G401.6 (cell line): ENCODE data around the gene NME4.
A peak's percentile ranks its signal among the peaks of the same experiment; 100 is the strongest.

Experiments
- FAIRE-seq: peaks from 2 replicates; lab custom pipeline; 2012; peaks lifted over from hg19 to GRCh38; lab: Jason Lieb, UNC

The NME4 gene

DNA sequence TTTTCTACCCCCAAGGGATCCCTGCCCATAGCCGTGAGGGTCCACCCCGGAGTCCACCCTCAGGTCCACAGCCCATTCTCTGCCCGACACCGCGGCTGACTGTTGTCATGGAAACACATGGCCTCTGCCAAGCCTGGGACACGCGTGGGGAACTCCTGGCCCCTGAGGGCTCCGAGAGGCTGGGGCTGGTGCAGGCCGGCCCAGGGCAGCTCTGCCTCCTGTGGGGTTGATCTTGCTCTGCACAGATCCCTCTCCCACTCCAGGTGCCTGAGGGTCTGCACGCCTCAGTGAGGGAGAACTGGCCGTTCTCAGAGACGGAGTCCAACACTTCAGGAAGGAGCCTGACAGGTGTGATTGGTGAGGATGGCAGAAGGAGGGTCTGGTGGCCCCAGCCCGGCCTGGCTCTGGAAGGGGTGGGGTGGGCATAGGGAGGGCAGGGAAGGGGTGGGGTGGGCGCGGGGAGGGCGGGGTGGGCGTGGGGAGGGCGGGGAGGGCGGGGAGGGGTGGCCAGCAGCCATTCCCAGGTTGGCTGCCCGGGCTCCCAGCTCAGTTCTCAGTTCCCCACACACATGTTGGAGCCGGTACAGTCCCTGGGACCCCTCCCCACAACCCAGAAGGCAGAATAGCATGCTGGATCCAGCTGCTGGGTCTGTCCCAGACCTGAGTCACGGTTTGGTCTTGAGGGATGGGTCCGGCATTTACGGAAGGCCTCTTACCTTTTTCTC lies 33.1 kb upstream of the NME4 start:
- no peak for FAIRE-seq

DNA sequence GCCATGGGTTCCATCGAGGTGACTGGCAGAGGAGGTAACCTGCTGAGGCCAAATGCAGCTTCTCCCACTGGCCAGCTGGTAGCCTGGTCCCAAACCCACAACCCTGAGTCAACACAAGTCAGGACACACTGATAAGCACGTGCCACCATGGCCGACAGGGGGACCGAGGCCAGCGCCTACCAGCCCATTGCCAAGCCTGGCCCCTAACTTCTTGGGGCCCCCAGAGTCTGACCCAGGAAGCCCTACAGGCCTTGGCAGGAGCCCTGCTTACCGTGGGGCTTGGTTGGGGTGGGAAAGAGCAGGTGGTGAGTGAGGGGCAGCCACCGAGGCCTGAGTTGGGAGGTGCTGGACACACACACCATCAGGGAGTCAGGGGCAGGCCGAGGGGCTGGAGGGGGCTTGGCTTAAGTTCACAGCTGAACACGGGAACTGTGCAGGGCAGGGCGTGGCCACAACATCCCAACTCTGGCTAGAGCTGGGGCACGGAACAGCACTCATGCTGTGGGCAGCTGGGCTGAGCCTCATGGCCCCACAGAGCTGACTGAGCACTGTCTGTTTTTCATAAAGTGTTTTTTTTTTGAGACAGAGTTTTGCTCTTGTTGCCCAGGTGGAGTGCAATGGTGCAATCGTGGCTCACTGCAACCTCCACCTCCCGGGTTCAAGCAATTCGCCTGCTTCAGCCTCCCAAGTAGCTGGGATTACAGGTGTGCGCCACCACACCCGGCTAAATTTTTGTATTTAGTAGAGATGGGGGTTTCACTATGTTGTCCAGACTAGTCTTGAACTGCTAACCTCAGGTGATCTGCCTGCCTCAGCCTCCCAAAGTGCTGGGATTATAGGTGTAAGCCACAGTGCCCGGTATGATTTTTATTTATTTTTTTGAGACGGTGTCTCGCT lies 32.2 kb upstream of the NME4 start:
- FAIRE-seq, result no peak

DNA sequence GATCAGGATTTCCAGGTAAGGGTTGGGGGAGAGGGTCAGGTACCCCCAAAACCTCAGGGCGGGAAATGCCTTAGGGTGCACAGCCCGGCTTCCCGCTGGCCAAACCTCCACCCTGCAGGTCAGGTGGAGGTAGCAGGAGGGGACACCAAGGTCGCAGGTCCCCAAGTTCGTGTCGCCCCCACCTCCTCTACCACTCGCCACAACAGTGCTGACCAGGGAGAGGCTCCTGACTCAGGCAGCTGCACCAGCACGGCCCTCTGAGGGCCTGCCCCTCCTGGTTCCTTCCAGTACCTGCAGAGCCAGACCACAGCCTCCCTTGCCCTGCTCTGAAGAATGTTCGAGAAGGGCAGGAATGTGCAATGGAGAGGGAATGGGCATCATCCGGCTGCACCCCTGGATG lies 30.5 kb upstream of the NME4 start:
- FAIRE-seq, result no peak

DNA sequence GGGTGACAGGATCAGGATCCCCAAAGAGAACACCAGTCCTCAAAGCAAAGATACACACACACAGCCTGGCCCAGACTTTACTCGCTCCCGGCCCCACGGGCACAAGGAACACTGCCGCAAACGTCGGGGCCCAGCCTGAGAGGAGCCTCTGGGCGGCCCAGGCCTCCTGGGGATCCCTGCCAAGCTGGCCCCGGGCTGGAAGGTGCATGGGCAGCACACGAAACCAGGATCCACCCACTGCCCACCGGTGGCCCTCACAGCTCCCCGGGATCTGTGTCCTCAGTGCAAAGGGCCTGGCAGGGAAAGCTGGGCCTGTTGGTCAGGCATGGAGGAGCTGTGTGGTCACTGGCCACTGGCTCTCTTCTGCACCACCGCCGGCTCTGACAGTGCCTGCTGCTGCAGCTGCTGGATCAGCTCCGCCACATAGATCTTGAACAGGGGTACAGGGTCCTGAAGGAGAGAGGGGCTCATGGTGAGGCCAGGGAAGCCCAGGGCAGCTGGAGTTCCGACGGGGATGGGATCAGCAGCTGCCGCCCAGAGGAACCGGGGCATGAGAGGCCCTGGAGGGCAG lies 29.6 kb upstream of the NME4 start:
- no peak for FAIRE-seq

DNA sequence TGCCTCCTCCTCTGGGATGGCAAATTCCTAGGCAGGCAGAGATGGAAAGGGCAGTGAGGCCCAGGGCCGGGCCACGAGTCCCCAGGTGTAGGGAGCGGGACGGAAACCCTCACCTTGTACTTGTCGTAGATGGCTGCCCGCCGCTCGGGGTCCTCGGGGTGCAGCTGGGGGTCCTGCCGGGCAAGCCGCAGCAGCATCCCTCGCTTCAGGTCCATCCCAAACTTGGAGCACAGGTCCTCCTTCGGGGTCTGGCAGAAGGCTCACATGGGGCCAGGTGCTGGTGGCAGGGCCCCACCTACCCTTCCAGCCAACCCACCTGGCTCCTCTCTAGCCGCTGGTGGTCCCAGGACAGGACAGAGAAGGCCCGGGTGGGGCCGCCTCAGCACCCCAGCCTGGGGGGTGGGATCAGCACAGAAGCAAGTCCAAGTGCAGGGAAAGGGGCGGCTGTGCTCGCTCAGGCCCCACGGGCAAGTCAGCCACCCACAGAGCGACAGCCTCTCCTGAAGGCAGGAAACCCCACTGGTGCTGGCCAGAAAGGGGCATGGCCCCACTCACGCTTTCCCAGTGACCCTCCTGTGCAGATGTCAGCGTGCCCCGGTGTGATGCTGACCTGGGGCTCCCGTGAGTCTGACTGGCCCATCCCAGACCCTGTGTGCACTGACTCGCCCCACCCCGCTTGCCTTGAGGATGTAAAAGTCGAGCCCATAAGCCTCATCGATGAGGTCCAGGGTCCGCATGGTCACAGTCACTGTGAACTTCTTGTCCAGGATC lies 28.4 kb upstream of the NME4 start:
- no peak for FAIRE-seq

DNA sequence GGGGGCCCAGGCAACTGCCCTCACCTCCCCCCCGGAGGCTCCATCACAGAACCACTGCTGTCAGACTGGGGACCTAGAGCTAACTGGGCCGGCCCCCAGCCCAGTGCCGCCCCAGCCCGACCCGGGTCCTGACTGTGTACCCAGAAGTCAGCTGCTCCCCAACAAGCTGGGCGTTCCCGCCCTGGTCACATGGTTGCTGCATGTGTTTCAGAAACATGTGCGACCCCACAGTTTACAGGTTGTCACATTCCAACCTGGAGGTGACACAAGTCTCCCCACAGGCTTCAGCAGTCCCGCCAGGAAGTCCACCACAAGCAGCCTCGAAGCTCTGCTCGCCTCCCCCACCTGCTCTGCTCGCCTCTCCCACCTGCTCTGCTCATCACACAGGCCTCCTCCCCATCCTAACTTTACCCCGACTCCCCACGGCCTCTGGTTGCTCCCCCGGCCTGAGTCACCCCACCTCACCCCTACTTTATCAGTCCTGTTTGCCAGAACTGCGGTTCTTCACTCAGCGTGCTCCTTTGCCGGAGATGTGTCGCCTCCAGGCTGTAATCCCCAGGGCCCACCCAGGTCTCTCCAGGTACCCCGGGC lies 27.6 kb upstream of the NME4 start:
- FAIRE-seq, result no peak

DNA sequence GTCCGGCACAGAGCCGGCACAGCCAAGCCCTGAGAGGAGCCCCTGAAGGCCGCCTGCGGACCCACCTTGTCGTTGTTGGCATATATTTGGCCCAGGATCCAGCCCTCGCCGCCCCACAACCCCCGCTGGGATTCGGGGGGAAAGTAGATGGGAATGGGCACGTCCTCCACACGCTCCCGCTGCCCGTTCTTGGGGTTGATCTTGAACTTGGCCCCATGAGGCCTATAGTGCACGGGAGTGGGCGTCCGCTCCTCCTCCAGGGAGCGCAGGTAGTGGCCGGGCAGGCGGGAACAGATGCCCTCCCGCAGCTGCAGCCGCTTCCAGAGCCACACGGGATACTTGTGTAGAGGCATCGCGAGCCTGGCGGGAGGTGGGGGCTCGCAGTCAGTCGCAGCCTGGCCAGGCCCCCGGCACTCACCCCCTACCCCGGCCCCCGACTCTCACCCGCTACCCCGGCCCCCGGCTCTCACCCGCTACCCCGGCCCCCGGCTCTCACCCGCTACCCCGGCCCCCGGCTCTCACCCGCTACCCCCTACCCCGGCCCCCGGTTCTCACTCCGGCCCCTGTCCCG lies 27.0 kb upstream of the NME4 start:
- no peak for FAIRE-seq

DNA sequence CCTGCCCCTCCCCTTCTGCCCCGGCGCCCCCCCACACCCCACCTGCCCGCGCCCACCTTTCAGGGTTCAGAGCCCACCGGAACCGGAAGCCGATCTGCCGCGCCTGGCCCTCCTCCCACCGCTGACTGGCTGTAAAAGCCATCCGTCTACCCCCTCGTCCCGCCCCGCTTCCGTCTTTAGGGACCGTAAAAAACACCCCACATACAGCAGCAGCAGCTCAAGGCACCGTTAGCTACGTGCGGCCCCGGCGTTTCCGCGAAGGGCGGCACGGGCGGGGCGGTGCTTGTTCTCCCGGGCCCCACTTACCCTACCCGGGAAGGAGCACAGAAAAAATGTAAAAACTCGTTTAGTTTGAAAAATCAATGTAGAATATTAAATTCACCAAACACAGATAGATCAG lies 26.6 kb upstream of the NME4 start, which contains the start of gene MRPL28:
TSS of gene MRPL28 (minus strand) at position 96 of the 400 bp plus-strand sequence. CDS start 320 bp downstream, outside the sequence.
- FAIRE-seq, result peak; percentile 97

DNA sequence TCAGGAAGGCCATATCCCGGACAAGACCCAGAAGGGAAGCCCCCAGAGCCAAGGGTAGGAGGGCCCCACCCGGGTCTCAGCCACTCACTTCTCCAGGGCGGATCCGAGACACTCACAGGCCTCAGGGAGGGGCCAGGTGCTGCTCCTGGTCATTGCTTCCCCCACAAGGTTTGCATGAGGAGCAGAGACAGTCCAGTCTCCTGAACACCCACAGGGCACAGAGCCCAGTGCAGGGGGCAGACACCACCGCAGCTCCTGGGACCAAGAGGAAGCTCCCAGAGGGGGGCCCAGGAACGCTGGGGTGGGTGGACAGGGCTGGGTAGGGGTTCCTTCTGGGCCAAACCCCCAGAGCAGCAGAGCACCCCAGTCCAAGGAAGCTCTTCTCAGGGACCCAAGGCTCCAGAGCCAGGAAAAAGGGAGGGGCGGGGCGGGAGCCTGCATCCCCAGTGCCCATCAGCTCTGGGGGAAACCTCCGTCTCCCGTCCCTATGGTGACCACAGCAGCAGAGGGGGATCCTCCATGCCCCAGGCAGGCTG lies 26.0 kb upstream of the NME4 start:
- no peak for FAIRE-seq

DNA sequence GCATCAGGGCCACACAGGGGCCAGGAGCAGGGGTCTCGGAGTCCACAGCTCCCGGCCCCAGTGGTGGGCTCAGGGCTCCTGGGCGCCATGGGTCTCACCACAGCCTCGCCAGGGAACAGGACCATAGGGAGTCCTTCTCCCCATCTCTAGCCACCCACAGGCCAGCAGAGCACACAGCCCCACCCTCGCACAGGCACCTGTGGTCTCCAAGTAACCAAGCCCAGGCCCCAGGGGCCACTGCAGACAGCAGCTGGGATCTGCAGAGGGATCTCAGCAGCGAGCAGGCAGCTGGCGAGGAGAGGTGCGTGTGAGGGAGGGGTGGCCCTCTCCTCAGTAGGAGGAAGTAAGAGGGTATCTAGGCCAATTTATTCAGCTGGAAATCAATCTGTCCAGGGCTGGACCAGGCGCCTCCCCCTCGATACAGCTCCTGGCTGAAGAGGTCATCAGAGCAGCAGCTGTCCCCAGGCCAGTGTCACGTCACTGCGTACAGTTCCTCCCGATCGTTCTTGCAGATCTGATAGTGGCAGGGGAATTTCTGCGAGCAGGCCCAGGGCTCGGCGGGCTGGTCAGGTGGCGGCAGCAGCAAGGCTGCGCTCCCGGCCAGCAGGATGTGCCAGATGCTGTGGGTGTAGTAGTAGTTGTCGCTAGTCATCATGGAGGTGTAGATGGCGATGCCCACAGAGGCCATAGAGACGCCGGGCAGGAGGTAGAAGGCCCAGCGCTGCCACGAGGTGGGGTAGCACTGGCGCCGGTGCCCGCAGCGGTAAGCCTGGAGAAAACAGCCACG lies 25.3 kb upstream of the NME4 start:
- no peak for FAIRE-seq

DNA sequence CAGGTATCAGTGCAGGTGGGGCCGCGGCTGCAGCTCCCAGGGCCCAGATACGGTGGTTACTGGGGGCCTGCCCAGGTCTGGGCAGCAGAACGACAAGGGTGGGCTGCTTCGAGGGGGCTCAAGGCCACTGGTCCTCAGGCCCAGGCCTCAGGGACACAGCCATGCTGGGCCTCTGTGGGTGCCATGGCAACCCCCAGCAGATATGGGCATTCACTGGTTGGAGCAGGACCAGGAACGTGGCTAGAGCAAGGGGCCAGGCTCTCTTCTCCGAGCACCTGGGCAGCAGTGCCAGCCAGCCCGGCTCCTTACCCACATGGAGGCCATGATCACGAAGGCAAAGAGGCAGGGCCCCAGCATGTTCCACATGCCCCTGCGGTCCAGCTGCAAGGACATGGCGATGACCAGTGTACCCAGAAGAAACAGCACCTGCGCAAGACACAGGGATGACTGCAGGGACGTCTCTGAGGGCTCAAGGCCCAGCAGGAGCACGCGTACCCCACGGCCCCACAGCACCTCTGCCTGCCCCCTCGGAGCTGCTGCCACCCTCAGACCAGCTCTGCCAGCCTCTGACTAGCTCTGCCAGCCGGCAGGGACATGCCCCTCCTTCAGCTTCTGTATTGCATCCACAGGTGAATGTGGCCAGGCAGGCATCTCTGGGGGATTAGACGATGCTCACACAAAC lies 24.6 kb upstream of the NME4 start:
- FAIRE-seq, result no peak

DNA sequence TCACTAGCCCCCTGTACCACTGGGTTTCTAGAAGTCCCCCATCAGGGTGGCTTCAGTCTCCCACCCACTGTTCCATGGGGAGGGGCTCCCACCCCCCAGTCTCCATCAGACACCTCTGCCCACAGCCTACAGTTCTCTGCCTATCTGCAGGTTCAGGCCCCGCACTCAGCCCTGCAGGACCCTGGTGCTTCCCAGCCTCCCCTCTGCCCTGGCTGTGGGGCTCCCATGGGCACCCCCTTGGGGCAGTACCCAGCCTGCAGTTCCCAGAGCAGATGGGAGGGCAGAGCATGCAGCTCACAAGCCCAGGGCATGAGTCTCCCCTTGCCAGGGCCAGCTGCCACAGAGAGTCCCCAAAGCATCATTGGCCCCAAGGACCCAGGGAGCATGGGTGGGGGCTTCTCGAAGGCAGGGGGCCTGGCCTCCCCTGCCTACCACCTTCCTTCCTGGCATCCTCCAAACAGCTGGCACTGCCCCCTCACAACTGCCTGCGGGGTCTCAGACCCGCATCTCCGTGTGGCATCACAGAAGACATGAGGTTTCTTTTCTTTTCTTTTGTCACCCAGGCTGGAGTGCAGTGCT lies 23.9 kb upstream of the NME4 start:
- FAIRE-seq, result no peak

DNA sequence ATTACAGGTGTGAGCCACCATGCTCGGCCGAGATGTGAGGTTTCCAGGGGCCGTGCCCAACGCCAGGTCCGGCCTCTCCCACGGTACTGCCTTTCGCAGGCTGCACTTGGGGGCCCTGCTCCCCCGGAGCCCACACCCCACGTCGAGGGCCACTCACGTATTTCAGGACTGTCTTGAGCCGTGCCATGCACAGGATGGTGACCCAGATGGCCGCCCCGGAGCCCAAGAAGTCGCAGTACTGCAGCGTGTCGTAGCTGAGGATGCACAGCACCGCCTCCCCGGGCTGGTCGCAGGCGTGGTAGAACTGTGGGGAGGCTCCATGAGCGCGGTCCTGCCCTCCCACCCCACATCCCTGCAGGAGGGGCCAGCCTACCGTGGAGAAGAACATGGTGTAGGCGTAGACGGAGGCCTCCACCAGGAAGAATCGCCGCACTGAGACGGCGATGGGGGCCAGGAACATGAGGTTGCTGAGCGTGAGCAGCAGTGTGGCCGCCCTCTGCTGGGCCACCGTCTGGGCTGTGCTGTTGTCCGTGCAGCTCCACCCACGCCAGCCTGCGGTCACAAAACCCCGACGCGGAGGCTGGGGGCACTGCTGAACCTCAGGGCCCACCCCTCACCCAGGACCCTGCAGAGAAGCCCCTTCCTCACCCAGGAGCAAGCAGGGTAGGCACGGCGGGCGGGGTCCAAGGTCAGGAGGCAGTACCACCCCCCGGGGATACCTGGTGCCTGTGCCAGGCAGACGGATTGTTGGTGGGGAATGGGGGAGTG lies 23.0 kb upstream of the NME4 start:
- no peak for FAIRE-seq

DNA sequence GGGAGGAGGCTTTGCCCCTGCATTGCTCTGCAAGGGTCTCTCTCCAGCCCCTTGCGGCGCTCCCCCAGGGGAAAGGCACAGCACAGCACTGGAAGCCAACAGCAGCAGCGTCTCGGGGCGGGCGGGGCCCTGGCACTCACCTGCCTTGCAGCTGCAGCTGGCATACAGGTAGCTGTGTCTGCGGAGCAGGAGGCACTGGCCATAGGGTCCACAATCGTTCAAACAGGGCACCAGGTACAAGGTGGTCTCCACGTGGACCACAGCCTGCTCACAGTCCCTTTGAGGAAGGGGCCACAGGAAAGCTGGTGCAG lies 22.4 kb upstream of the NME4 start:
- FAIRE-seq, result no peak

DNA sequence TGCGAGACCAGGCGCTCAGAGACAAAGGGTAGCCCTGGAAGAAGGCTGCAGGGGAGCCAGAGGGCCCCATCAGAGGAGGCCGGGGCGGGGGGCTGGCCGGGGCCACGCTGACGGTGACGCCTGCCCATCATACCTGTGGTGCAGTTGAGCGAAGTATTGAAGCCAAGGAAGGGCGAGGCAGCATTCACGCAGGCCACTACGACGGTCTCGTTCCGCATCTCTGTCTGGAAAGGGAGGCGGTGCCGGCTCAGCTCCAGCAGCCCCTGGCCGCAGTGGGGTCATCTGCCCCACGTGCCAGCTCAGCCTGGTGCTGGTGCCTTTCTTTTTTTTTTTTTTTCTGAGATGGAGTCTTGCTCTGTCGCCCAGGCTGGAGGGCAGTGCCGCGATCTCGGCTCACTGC lies 21.8 kb upstream of the NME4 start:
- no peak for FAIRE-seq

DNA sequence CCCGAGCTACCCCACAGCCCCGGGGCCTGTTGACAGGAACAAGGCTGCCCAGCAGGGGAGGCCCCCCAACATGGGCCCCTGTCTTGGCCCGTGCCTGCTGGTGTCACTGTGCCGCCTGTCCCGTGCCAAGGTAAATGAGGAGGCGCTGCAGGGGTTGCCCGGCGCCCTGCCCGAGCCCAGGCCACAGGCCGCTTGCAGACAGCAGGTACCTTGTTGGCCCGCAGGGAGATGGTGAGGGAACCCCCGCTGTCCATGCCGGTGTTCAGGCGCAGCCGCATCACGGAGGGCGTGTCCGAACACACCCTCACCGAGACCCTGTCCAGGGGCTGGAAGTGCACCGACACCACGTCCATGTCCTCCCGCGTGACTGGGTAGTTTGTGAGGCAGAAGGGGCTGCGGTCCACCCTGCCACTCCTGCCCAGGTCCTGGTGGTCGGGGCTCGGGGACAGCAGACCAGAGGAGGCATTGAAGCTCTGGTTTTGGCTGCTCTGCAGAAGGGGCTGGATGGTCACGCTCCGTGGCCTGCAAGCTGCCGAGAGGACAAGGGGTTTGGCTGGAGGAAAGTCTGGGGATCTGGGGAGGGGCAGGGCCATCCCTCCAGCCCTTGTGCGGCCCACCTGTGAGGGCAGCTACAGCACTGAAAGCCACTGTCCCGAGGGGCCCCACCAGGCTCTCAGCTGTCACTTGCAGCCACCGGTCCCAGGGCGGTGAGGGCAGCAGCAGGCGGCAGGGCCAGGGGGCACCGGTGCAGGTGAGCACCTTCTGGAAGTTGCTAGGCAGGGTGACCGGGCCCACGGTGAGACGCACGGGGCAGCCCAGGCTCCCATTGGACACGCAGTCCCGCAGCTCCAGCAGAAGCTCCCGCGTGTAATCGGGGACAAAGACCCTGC lies 20.8 kb upstream of the NME4 start:
- FAIRE-seq, result no peak

DNA sequence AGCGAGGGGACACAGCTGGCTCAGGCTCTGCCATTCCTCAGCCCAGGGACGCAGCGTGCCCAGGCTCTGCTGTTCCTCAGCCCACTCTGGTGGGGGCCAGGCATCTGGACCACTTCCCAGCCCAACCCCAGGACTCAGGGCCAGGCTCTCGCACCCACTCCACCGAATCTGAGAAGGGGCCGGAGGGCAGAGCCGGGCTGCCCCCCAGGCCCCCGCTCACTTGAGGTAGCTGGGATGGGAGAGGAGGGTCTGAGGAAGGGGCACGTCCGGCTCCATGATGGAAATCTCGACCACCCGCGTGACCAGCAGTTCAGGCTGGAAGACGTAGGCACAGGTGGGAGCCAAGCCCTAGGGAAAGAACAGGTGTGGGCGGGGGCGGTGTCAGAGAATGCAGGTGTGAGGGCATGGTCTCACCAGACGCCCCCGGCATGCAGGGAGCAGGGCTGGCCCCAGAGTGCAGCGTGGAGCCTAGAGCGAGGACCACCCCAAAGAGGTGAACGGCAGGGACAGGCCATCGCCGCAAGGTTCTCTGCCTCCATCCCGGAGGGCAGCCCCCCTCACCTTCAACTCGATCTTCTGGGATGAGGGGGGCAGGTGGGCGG lies 20.1 kb upstream of the NME4 start:
- FAIRE-seq, result no peak
